C4-2B (cell line): ENCODE data around the gene SERPIND1.

Source experiments
- H3K27ac ChIP-seq: fragments of 450-650 bp; 2 replicates; pipeline ENCODE4 v1.5.1; 2017
- ZFX ChIP-seq: fragments of 450-650 bp; IDR thresholded peaks from 2 replicates; pipeline ENCODE4 v1.6.1; 2017
- TF ChIP-seq, protein P1 (sequence below): fragments of 450-650 bp; conservative IDR thresholded peaks from 2 replicates; pipeline ENCODE4 v1.5.1; 2017; ENCODE audit warnings: mild to moderate bottlenecking

The SERPIND1 gene

GRCh38 chr22:20799449-20799848 is 25.5 kb downstream of the SERPIND1 start:
- no peak for TF ChIP-seq ZFX
- TF ChIP-seq, protein P1, sequence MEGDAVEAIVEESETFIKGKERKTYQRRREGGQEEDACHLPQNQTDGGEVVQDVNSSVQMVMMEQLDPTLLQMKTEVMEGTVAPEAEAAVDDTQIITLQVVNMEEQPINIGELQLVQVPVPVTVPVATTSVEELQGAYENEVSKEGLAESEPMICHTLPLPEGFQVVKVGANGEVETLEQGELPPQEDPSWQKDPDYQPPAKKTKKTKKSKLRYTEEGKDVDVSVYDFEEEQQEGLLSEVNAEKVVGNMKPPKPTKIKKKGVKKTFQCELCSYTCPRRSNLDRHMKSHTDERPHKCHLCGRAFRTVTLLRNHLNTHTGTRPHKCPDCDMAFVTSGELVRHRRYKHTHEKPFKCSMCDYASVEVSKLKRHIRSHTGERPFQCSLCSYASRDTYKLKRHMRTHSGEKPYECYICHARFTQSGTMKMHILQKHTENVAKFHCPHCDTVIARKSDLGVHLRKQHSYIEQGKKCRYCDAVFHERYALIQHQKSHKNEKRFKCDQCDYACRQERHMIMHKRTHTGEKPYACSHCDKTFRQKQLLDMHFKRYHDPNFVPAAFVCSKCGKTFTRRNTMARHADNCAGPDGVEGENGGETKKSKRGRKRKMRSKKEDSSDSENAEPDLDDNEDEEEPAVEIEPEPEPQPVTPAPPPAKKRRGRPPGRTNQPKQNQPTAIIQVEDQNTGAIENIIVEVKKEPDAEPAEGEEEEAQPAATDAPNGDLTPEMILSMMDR: no peak
- H3K27ac ChIP-seq: no peak overlapping the region

DNA sequence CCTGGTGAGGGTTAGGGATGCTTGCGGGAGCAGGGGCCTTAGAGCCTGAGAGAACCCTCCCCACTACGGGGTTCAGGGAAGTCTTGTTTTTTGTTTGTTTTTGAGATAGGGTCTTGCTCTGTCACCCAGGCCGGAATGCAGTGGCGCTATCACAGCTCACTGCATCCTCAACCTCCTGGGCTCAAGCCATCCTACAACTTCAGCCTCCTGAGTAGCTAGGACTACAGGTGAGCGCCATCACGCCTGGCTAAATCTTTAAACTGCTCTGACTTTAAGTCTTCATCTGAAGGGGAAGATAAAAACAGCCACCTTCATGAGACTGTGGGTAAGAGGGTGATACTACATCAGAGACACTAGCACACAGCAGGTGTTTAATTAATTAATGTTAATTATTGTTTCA is 28.5 kb downstream of the SERPIND1 start:
- no peak overlapping the region for H3K27ac ChIP-seq
- TF ChIP-seq ZFX: no peak
- TF ChIP-seq, protein P1: no peak

- no peak for TF ChIP-seq ZFX
- TF ChIP-seq, protein P1: no peak
- H3K27ac ChIP-seq: no peak overlapping the region
These were observed 29.1 kb downstream of the SERPIND1 start for GRCh38 chr22:20802922-20803553.

GRCh38 chr22:20803696-20804324 is 29.9 kb downstream of the SERPIND1 start:
- TF ChIP-seq, protein P1: peak; percentile 59
- no peak for TF ChIP-seq ZFX
- no peak overlapping the region for H3K27ac ChIP-seq

DNA sequence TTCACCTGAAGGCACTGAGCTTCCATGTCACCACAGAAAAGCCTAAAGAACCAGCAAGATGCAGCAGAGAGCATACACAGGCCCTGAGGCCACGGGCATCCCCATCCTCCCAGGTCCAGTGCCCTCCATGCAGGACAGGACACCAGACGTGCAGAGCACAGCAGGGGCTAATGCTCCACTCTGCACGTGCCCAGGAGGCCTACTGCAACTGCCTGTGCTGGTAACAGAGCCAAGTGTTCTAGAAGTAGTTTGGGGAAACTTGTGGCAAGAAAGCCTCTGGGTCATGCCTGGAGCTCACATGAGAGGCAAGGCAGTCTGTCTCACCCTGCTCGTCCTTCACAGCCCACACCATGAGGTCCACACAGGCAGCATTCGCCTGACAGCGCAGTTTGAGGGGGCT is 30.7 kb downstream of the SERPIND1 start:
- no peak overlapping the region for H3K27ac ChIP-seq
- TF ChIP-seq, protein P1: no peak
- TF ChIP-seq ZFX: no peak

DNA sequence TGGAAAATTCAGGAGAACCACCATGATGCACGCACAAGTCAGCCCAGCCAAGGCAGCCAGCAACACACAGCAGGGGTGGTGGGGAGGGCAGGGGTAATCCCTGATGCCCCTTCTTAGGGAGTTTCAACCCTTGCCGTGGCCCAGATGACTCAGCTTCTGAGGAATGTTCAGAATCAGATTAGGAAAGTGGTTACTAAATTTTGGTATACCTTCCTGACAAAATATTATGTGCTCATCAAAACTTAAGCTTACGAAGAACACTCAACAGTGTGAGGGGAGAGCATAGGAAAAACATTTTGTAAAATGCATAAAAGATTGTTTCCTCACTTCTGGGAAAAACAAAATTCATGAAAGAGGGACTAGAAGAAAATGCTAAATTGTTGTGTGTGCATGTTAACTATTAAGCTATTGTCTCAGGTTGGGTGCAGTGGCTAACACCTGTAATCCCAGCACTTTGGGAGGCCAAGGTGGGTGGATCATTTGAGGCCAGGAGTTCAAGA is 32.1 kb downstream of the SERPIND1 start:
- TF ChIP-seq, protein P1: no peak
- TF ChIP-seq ZFX: no peak

DNA sequence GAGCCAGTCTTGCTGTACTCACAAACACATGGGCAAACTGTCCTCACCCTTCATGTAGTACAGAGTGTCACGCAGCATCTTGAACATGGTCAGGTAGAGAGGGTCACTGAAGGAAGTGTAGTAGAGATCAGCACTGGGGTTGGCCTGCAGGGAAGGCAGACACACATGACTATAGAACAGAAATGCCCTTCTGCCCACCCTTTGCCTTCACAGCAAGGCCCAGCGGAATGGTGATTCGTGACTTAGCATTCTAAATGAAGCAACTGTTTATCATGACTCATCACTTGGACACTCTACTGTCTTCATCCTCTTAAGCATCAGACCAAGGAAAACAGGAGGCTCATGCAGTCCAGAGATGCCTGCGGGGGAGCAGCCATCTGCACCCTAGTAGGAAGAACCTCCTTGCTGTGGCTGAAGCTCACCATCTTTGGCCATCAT is 33.4 kb downstream of the SERPIND1 start:
- TF ChIP-seq, protein P1: no peak
- no peak for TF ChIP-seq ZFX
- no peak overlapping the region for H3K27ac ChIP-seq

More for the DNA sequence above, 32.1 kb downstream of the SERPIND1 start:
- no peak overlapping the region for H3K27ac ChIP-seq
